ENCODE measurements around the gene DCAF4.
"Not testable (repeated sequence)": the region's sequence is repeated elsewhere in the genome, so short reads cannot be mapped to it uniquely, and the experiment has no call there.

DCAF4 gene

GRCh38 chr14:72975770-72976169 lies 49.5 kb downstream of the DCAF4 start:
- DNase-seq = no peak

GRCh38 chr14:72978856-72979255 lies 52.6 kb downstream of the DCAF4 start:
- DNase-seq = no peak

- no peak for DNase-seq
Measured at GRCh38 chr14:72980863-72981262, 54.6 kb downstream of the DCAF4 start.

DNA sequence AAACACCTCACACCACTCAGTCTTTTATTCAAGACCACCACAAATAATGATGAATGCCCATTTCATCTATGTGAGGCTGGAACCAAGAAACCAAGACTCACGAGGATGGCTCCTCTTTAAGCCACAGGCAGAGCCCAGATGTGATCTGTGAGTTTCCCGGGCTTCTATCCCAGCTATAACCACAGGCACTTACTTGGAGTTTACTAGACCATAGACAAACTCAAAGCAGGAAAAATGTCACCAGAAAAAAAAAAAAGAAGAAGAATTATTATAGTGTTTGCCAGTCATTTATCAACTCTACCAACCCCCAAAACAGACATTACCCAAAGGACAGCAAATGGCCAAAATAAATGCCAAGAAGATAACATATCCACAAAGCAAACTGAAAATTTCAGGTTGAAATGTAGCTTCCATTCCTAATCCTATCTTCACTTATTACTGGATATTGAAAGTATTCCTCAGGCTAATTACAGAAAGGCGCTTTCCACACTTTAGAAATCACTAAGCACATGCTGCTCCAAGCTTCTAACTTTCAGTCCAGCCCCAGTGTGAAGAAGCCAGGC lies 56.0 kb downstream of the DCAF4 start:
- DNase-seq = no peak

GRCh38 chr14:72986214-72986613 lies 60.0 kb downstream of the DCAF4 start:
- no peak for DNase-seq

DNA sequence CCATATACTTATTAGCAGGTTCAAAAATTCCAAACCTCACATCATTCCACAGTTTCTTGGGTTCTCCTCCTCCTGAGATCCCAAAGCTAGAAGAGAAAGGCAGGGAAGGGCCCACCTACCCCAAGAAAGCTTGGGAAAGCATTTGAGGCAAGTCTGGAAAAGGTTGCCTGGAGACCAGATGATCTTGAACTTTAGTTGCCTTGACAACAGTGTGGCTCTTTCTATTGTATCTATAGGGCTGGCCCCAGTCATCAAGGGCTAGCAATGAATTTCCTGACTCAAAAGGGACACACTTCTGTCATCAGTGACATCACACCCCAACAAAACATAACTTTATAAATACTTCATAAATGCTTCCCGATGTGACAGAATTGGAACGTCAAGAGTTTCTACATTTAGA lies 60.6 kb downstream of the DCAF4 start:
- DNase-seq = no peak

GRCh38 chr14:72990171-72990570 lies 63.9 kb downstream of the DCAF4 start:
- no peak for DNase-seq

GRCh38 chr14:72996916-72997315 lies 70.7 kb downstream of the DCAF4 start:
- no peak for DNase-seq

GRCh38 chr14:72998252-72998903 lies 72.1 kb downstream of the DCAF4 start:
- DNase-seq = no peak

DNA sequence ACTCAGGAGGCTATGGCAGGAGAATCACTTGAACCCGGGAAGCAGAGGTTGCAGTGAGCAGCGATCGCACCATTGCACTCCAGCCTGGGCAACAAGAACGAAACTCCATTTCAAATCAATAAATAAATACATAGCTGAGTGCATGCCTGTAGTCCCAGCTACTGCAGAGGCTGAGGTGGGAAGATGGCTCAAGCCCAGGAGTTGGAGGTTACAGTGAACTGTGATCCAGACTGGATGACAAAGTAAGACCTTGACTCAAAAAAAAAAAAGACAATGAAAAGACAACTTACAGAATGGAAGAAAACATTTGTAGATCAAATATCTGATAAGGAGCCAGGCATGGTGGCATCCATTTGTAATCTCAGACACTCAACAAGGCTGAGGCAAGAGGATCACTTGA lies 73.1 kb downstream of the DCAF4 start:
- DNase-seq = no peak

DNA sequence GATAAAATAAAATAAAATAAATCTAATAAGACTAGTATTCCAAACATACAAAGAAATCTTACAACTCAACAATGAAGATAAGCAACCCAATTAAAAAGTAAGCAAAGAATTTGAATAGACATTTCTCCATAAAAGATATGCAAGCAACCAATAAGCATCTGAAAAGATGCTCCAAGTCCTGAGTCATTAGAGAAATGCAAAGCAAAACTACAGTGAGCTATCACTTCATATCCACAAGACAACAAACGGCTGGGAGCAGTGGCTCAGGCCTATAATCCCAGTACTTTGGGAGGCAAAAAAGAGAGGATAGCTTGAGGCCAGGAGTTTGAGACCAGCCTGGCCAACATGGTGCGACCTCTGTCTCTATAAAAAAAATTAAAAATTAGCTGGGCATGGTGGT lies 73.8 kb downstream of the DCAF4 start:
- DNase-seq = no peak

DNA sequence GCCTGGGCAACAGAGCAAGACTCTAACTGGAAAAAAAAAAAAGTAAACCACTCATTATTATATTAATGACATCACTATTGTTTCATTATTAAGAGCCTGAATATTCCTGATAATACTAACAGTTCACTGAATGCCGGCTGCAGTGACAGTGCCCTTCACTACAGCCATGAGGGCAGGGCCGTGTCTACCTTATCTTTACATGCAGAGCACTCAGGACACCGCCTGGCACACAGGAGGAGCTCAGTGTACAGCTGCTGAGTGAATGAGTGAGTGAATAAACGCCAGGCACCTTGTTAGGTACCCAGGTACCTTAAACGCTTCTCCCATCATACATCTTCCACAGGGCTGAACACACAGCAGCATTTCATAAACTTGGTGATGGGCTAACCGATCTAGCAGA lies 77.4 kb downstream of the DCAF4 start:
- DNase-seq = no peak

GRCh38 chr14:73004641-73005040 lies 78.4 kb downstream of the DCAF4 start:
- not testable (repeated sequence) for DNase-seq

DNA sequence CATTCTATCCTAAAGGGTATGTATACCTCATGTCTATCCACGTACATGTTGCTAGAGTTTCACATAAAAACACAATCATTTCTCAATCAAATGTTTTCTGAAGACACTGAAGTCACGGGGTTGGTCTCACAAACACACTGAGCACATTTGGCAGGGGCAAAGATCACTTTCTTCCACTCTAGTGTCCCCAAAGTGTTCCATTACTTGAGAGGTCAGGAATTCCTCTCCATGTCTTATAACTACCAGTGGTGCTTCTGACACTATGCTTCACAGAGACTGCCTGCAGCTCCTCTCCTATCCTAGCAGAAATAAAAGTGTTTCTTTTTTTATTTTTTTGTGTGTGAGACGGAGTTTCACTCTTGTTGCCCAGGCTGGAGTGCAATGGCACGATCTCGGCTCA lies 81.6 kb downstream of the DCAF4 start:
- no peak for DNase-seq

- peak; percentile 76 for DNase-seq
Measured at GRCh38 chr14:73008501-73008900, 82.2 kb downstream of the DCAF4 start.
